WERI-Rb-1 (cell line): Measurements from ENCODE around the gene ABCC10.
"Not testable (repeated sequence)": the region's sequence is repeated elsewhere in the genome, so short reads cannot be mapped to it uniquely, and the experiment has no call there.

Experiments
- DNase-seq: peaks from one replicate; pipeline ENCODE4 v3.0.0-alpha.2; 2020
- H3K27ac ChIP-seq: fragments of 250-450 bp; sonication (Bioruptor Pico); 2 replicates; pipeline ENCODE4 v1.5.1; 2020; ENCODE audit warnings: mild to moderate bottlenecking, moderate library complexity
- H3K27me3 ChIP-seq: fragments of 250-450 bp; sonication (Bioruptor Pico); 2 replicates; pipeline ENCODE4 v1.5.1; 2021; ENCODE audit warnings: mild to moderate bottlenecking, low read depth, moderate library complexity; ENCODE audit not compliant: insufficient read depth, severe bottlenecking
- H3K36me3 ChIP-seq: fragments of 250-450 bp; sonication (Bioruptor Pico); 2 replicates; pipeline ENCODE4 v1.5.1; 2020; ENCODE audit warnings: mild to moderate bottlenecking, moderate library complexity
- H3K4me3 ChIP-seq: 2 replicates; pipeline ENCODE4 v1.5.1; 2011; ENCODE audit warnings: low read depth, mild to moderate bottlenecking, control low read depth, low read length
- H3K9me3 ChIP-seq: fragments of 250-450 bp; sonication (Bioruptor Pico); 2 replicates; pipeline ENCODE4 v1.5.1; 2021; ENCODE audit warnings: mild to moderate bottlenecking, moderate library complexity; ENCODE audit not compliant: severe bottlenecking
- CTCF ChIP-seq: IDR thresholded peaks from 2 replicates; pipeline ENCODE4 v1.5.1; 2011; ENCODE audit warnings: low read depth, mild to moderate bottlenecking, control low read depth, inconsistent platforms, low read length

ABCC10 gene

GRCh38 chr6:43427406-43428111 is at the start of gene ABCC10:
Gene ABCC10, plus strand, starts transcription at chr6:43427541. Its CDS starts 438 bp downstream, at chr6:43427979.
- H3K27ac ChIP-seq, result peak within 1 kb of the TSS; percentile 85
- peaks cover 25% of the 10 kb centered on the region for H3K9me3 ChIP-seq
- TF ChIP-seq CTCF, result peak; percentile 64
- H3K27me3 ChIP-seq, result no peaks in the 10 kb centered on the region
- peak; percentile 99 for DNase-seq
- H3K36me3 ChIP-seq, result peaks cover 6% of the 10 kb centered on the region
- H3K4me3 ChIP-seq, result peak within 1 kb of the TSS; percentile 75

GRCh38 chr6:43377710-43378229 is 49.6 kb upstream of the ABCC10 start:
- Histone ChIP-seq H3K9me3 (no peaks in the 10 kb centered on the region), H3K4me3 (no peak overlapping the region), H3K27ac (no peak overlapping the region), H3K27me3 (no peaks in the 10 kb centered on the region), H3K36me3 (no peaks in the 10 kb centered on the region)
- TF ChIP-seq CTCF, result no peak
- DNase-seq, result no peak

- H3K36me3 ChIP-seq, result no peaks in the 10 kb centered on the region
- H3K4me3 ChIP-seq, result no peak overlapping the region
- H3K9me3 ChIP-seq, result no peaks in the 10 kb centered on the region
- no peak overlapping the region for H3K27ac ChIP-seq
- no peaks in the 10 kb centered on the region for H3K27me3 ChIP-seq
- DNase-seq, result peak; percentile 60
- peak; percentile 38; the same call in 1 of the 2 replicates for TF ChIP-seq CTCF
These were observed 48.7 kb upstream of the ABCC10 start for GRCh38 chr6:43378631-43379030.

GRCh38 chr6:43380858-43381257 is 46.5 kb upstream of the ABCC10 start:
- H3K4me3 ChIP-seq, DNase-seq, H3K27ac ChIP-seq, H3K27me3 ChIP-seq, H3K9me3 ChIP-seq, H3K36me3 ChIP-seq: not testable (repeated sequence)

- Histone ChIP-seq H3K27ac (no peak overlapping the region), H3K4me3 (no peak overlapping the region), H3K36me3 (no peaks in the 10 kb centered on the region), H3K9me3 (no peaks in the 10 kb centered on the region), H3K27me3 (no peaks in the 10 kb centered on the region)
- no peak for DNase-seq
- TF ChIP-seq CTCF, result no peak
These were observed 44.2 kb upstream of the ABCC10 start for GRCh38 chr6:43383021-43383667.

GRCh38 chr6:43386492-43386891 is 40.8 kb upstream of the ABCC10 start:
- no peak for TF ChIP-seq CTCF

More at GRCh38 chr6:43386492-43386891, 40.8 kb upstream of the ABCC10 start:
- H3K9me3 ChIP-seq, result no peaks in the 10 kb centered on the region
- H3K36me3 ChIP-seq, result no peaks in the 10 kb centered on the region
- no peak overlapping the region for H3K4me3 ChIP-seq
- no peaks in the 10 kb centered on the region for H3K27me3 ChIP-seq
- no peak for DNase-seq
- no peak overlapping the region for H3K27ac ChIP-seq
